H9 (cell line): ENCODE results near the gene MRPL54. TPM values are rescaled to one million over a fixed set of nuclear protein-coding genes. Genes with fewer than 3 reads are reported as not detected.

ENCODE experiments used
- DNase-seq: peaks from one replicate; pipeline ENCODE4 v3.0.0-alpha.2; 2017
- H2AFZ ChIP-seq: one replicate; pipeline ENCODE4 v1.6.1; 2013; ENCODE audit warnings: mild to moderate bottlenecking, low read length, control low read depth, moderate library complexity
- H2AK5ac ChIP-seq: 2 replicates; pipeline ENCODE4 v1.6.1; 2013; ENCODE audit warnings: low read length, control low read depth, mixed read lengths; ENCODE audit not compliant: insufficient read length
- H2BK120ac ChIP-seq: one replicate; pipeline ENCODE4 v1.6.1; 2013; ENCODE audit warnings: low read depth, mild to moderate bottlenecking, low read length, control low read depth, inconsistent platforms; ENCODE audit not compliant: poor library complexity, severe bottlenecking
- H2BK12ac ChIP-seq: 2 replicates; pipeline ENCODE4 v1.6.1; 2013; ENCODE audit warnings: low read length, control low read depth, mixed read lengths, low read depth; ENCODE audit not compliant: insufficient read length
- H2BK15ac ChIP-seq: 2 replicates; pipeline ENCODE4 v1.6.1; 2013; ENCODE audit warnings: low read depth, low read length, control low read depth
- H2BK20ac ChIP-seq: one replicate; pipeline ENCODE4 v1.6.1; 2013; ENCODE audit warnings: low read depth, mild to moderate bottlenecking, low read length, control low read depth, inconsistent platforms; ENCODE audit not compliant: poor library complexity, severe bottlenecking
- H2BK5ac ChIP-seq: 2 replicates; pipeline ENCODE4 v1.6.1; 2013; ENCODE audit warnings: low read length, control low read depth, mixed read lengths; ENCODE audit not compliant: insufficient read length
- H3K14ac ChIP-seq: 2 replicates; pipeline ENCODE4 v1.6.1; 2013; ENCODE audit warnings: low read length, control low read depth; ENCODE audit not compliant: insufficient read depth
- H3K18ac ChIP-seq: 2 replicates; pipeline ENCODE4 v1.6.1; 2013; ENCODE audit warnings: low read depth, mild to moderate bottlenecking, mixed read lengths, low read length, control low read depth; ENCODE audit not compliant: insufficient read length
- H3K23ac ChIP-seq: 2 replicates; pipeline ENCODE4 v1.6.1; 2013; ENCODE audit warnings: low read length, control low read depth, mixed read lengths, low read depth; ENCODE audit not compliant: insufficient read length
- H3K23me2 ChIP-seq: 2 replicates; pipeline ENCODE4 v1.6.1; 2013; ENCODE audit warnings: low read depth, mild to moderate bottlenecking, mixed read lengths, low read length, control low read depth; ENCODE audit not compliant: insufficient read length, poor library complexity, severe bottlenecking
- H3K27ac ChIP-seq: 2 replicates; pipeline ENCODE4 v1.5.1; 2013; ENCODE audit warnings: low read length, control low read depth, mixed read lengths, low read depth; ENCODE audit not compliant: insufficient read length
- H3K27me3 ChIP-seq: 2 replicates; pipeline ENCODE4 v1.6.1; 2013; ENCODE audit warnings: low read length, control low read depth, inconsistent platforms; ENCODE audit not compliant: insufficient read depth
- H3K4ac ChIP-seq: 2 replicates; pipeline ENCODE4 v1.6.1; 2013; ENCODE audit warnings: low read depth, mild to moderate bottlenecking, control low read depth, inconsistent platforms, low read length, moderate library complexity
- H3K4me1 ChIP-seq: 2 replicates; pipeline ENCODE4 v1.6.1; 2013; ENCODE audit warnings: low read length, control low read depth, inconsistent platforms; ENCODE audit not compliant: insufficient read depth
- H3K4me2 ChIP-seq: 2 replicates; pipeline ENCODE4 v1.6.1; 2013; ENCODE audit warnings: low read length, control low read depth, mixed read lengths; ENCODE audit not compliant: insufficient read length, insufficient read depth
- H3K56ac ChIP-seq: 2 replicates; pipeline ENCODE4 v1.6.1; 2013; ENCODE audit warnings: low read depth, mild to moderate bottlenecking, mixed read lengths, low read length, control low read depth; ENCODE audit not compliant: insufficient read length
- H3K79me1 ChIP-seq: 2 replicates; pipeline ENCODE4 v1.6.1; 2013; ENCODE audit warnings: low read depth, mild to moderate bottlenecking, moderate library complexity, low read length, control low read depth, inconsistent platforms; ENCODE audit not compliant: insufficient read depth, poor library complexity, severe bottlenecking
- H3K79me2 ChIP-seq: 2 replicates; pipeline ENCODE4 v1.6.1; 2013; ENCODE audit warnings: low read length, control low read depth, inconsistent platforms; ENCODE audit not compliant: insufficient read depth
- H3K9ac ChIP-seq: 2 replicates; pipeline ENCODE4 v1.6.1; 2013; ENCODE audit warnings: low read length, control low read depth, mixed read lengths; ENCODE audit not compliant: insufficient read length; ENCODE audit errors: extremely low read depth
- H3K9me3 ChIP-seq: one replicate; pipeline ENCODE4 v1.6.1; 2013; ENCODE audit warnings: low read depth, low read length, inconsistent platforms; ENCODE audit not compliant: control insufficient read depth
- H3T11ph ChIP-seq: one replicate; pipeline ENCODE4 v1.6.1; 2013; ENCODE audit warnings: mild to moderate bottlenecking, low read length, control low read depth, inconsistent platforms
- H4K20me1 ChIP-seq: one replicate; pipeline ENCODE4 v1.6.1; 2013; ENCODE audit not compliant: control insufficient read depth, insufficient read length, insufficient read depth
- H4K5ac ChIP-seq: 2 replicates; pipeline ENCODE4 v1.6.1; 2013; ENCODE audit warnings: low read depth, mild to moderate bottlenecking, mixed read lengths, low read length, control low read depth; ENCODE audit not compliant: insufficient read length
- H4K8ac ChIP-seq: replicated peaks from 2 replicates; pipeline ENCODE4 v1.6.1; 2013; ENCODE audit warnings: low read length, control low read depth, mixed read lengths, low read depth; ENCODE audit not compliant: insufficient read length
- H4K91ac ChIP-seq: 2 replicates; pipeline ENCODE4 v1.6.1; 2013; ENCODE audit warnings: low read depth, mild to moderate bottlenecking, moderate library complexity, mixed read lengths, low read length, control low read depth; ENCODE audit not compliant: insufficient read length
- H3K27ac Mint-ChIP-seq, 3 experiments: 2 replicates in 2 of 3; 3 replicates in 1 of 3; pipeline ENCODE4 v1.8.0; 2020 to 2021; ENCODE audit warnings: mixed read lengths in 3 of 3, mild to moderate bottlenecking in 1 of 3, moderate library complexity in 1 of 3
- H3K27me3 Mint-ChIP-seq: 2 replicates; pipeline ENCODE4 v1.8.0; 2021; ENCODE audit warnings: low read depth, mild to moderate bottlenecking, moderate library complexity, mixed read lengths
- H3K36me3 Mint-ChIP-seq, 3 experiments: 2 replicates in 2 of 3; 3 replicates in 1 of 3; pipeline ENCODE4 v1.8.0; 2020 to 2021; ENCODE audit warnings: low read depth in 3 of 3, mixed read lengths in 3 of 3; ENCODE audit not compliant: insufficient read depth in 1 of 3
- H3K4me1 Mint-ChIP-seq, 2 experiments: 2 replicates each; pipeline ENCODE4 v1.8.0; 2020; ENCODE audit warnings: mixed read lengths in 2 of 2
- H3K4me3 Mint-ChIP-seq, 2 experiments: 2 replicates in 1 of 2; 3 replicates in 1 of 2; pipeline ENCODE4 v1.8.0; 2020 to 2021; ENCODE audit warnings: mild to moderate bottlenecking in 2 of 2, mixed read lengths in 2 of 2, moderate library complexity in 1 of 2
- H3K9me3 Mint-ChIP-seq, 2 experiments: 2 replicates in 1 of 2; 3 replicates in 1 of 2; pipeline ENCODE4 v1.8.0; 2020; ENCODE audit warnings: mild to moderate bottlenecking in 2 of 2, mixed read lengths in 2 of 2, moderate library complexity in 1 of 2
- WGBS: extraction: QIAGEN DNeasy Blood & Tissue Kit; methylation state at CpG from one replicate; pipeline ENCODE4 v1.1.7; 2013; ENCODE audit warnings: missing lambda C conversion rate, low lambda C conversion rate, mixed read lengths; ENCODE audit not compliant: insufficient read length; ENCODE audit errors: extremely low coverage; 5-methylcytosine and 5-hydroxymethylcytosine counted together
- total RNA-seq: library from RNA; stranded (reverse); gene quantifications from 2 replicates; pipeline ENCODE4 v1.2.1, GENCODE V29; 2021
- TF ChIP-seq, protein P1 (sequence below): fragments of 200-600 bp; sonication (generic); conservative IDR thresholded peaks from 3 replicates; pipeline ENCODE4 v1.8.0; 2021; ENCODE audit warnings: antibody characterized with exemption, mild to moderate bottlenecking

Gene MRPL54
- total RNA-seq, 1 experiment from 2014 or later, result 60.0 TPM

DNA sequence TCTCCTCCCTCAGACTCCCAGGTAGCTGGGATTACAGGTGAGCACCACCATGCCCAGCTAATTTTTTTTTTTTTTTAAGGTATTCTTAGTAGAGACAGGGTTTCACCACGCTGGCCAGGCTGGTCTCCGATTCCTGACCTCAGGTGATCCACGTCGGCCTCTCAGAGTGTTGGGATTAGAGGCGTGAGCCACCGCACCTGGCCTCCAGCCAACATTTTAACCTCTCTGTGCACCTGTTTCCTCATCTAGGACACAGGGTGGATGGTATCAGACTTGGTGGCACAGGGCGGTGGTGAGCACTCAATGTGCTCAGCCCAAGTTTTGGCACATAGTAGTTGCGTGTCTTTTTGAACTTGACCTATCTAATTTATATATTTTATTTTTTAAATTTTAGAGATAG lies 13.5 kb upstream of the MRPL54 start:
- Histone ChIP-seq H3K18ac (no peak overlapping the region), H3K4me1 (no peaks in the 10 kb centered on the region), H3K79me2 (no peaks in the 10 kb centered on the region), H2BK15ac (no peak overlapping the region), H3K23me2 (no peaks in the 10 kb centered on the region), H2BK5ac (no peak overlapping the region), H4K5ac (no peak overlapping the region), H4K91ac (no peak overlapping the region), H2AK5ac (no peak overlapping the region), H4K20me1 (no peaks in the 10 kb centered on the region), H3T11ph (no peak overlapping the region), H2BK12ac (no peak overlapping the region), H3K14ac (no peak overlapping the region), H3K9me3 (no peaks in the 10 kb centered on the region), H3K4ac (no peak overlapping the region), H2AFZ (no peak overlapping the region), H2BK20ac (no peak overlapping the region), H3K27me3 (no peaks in the 10 kb centered on the region), H3K79me1 (no peaks in the 10 kb centered on the region), H4K8ac (no peak overlapping the region), H3K27ac (no peak overlapping the region), H2BK120ac (no peak overlapping the region), H3K9ac (no peak overlapping the region), H3K56ac (no peak overlapping the region), H3K23ac (no peak overlapping the region), H3K4me2 (no peak overlapping the region)
- Mint-ChIP-seq H3K27ac (no peak overlapping the region), H3K9me3 (no peaks in the 10 kb centered on the region), H3K4me3 (no peak overlapping the region), H3K36me3 (peaks cover 3 to 25% (median 23%) of the 10 kb centered on the region in 3 experiments; a peak in 6 of 7 replicates), H3K27me3 (no peaks in the 10 kb centered on the region), H3K4me1 (no peaks in the 10 kb centered on the region)
- TF ChIP-seq, protein P1, sequence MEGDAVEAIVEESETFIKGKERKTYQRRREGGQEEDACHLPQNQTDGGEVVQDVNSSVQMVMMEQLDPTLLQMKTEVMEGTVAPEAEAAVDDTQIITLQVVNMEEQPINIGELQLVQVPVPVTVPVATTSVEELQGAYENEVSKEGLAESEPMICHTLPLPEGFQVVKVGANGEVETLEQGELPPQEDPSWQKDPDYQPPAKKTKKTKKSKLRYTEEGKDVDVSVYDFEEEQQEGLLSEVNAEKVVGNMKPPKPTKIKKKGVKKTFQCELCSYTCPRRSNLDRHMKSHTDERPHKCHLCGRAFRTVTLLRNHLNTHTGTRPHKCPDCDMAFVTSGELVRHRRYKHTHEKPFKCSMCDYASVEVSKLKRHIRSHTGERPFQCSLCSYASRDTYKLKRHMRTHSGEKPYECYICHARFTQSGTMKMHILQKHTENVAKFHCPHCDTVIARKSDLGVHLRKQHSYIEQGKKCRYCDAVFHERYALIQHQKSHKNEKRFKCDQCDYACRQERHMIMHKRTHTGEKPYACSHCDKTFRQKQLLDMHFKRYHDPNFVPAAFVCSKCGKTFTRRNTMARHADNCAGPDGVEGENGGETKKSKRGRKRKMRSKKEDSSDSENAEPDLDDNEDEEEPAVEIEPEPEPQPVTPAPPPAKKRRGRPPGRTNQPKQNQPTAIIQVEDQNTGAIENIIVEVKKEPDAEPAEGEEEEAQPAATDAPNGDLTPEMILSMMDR, result no peak
- no CpG with 5 or more reads among the region's 8 CpGs for WGBS
- DNase-seq, result no peak
